DND-41 (cell line): ENCODE data around the gene FCAMR.

Source experiments
- EZH2 ChIP-seq: IDR thresholded peaks from 3 replicates; pipeline ENCODE4 v1.6.1; 2012; ENCODE audit warnings: borderline replicate concordance, low read depth, mild to moderate bottlenecking, moderate library complexity, low read length, inconsistent platforms; ENCODE audit not compliant: severe bottlenecking
- TF ChIP-seq, protein P1 (sequence below): IDR thresholded peaks from 2 replicates; pipeline ENCODE4 v1.5.1; 2012; ENCODE audit warnings: borderline replicate concordance, low read length, moderate library complexity, mild to moderate bottlenecking; ENCODE audit not compliant: poor library complexity, severe bottlenecking; ENCODE audit errors: extremely low read depth

DNA sequence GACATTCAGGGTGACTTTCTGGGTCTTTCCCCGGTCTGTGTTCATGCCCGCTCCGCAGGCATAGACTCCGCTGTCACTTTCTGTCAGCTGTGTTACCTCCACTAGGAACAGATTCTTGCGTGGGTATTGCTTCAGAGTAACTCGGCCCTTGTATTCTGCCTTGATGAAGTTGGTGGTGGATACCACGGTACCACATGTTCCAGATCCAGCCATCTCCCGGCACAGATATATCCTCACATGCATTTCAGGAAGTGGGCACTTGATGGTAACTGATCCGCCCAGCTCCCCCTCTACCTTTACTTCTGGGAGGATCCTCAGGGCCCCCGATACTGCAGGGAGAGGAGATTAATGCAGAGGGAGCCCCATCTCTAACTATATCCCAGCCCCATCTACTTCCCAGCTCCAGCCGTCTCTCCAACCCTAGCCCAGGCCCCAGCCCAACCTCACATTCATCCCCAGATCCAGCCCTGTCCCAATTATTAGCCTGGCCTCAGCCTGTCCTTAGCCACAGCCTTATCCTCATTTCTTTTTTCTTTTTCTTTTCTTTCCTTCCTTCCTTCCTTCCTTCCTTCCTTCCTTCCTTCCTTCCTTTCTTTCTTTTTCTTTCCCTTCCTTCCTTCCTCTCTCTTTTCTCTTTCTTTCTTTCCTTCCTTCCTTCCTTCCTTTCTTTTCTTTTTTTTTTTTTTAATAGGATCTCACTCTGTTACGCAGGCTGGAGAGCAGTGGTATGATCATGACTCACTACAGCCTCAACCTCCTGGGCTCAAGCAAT, 56.3 kb downstream of the FCAMR start:
- TF ChIP-seq, protein P1, sequence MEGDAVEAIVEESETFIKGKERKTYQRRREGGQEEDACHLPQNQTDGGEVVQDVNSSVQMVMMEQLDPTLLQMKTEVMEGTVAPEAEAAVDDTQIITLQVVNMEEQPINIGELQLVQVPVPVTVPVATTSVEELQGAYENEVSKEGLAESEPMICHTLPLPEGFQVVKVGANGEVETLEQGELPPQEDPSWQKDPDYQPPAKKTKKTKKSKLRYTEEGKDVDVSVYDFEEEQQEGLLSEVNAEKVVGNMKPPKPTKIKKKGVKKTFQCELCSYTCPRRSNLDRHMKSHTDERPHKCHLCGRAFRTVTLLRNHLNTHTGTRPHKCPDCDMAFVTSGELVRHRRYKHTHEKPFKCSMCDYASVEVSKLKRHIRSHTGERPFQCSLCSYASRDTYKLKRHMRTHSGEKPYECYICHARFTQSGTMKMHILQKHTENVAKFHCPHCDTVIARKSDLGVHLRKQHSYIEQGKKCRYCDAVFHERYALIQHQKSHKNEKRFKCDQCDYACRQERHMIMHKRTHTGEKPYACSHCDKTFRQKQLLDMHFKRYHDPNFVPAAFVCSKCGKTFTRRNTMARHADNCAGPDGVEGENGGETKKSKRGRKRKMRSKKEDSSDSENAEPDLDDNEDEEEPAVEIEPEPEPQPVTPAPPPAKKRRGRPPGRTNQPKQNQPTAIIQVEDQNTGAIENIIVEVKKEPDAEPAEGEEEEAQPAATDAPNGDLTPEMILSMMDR, result no peak
- TF ChIP-seq EZH2, result no peak
